ENCODE results near the gene SLC4A3.
"Not testable (repeated sequence)": the region's sequence is repeated elsewhere in the genome, so short reads cannot be mapped to it uniquely, and the experiment has no call there.

The SLC4A3 gene

GRCh38 chr2:219648963-219649362 lies 21.5 kb downstream of the SLC4A3 start:
- DNase-seq (ENCODE audit: low read depth), result no peak

- no peak for DNase-seq (ENCODE audit: low read depth)
These were observed 23.2 kb downstream of the SLC4A3 start for GRCh38 chr2:219650426-219651248.

GRCh38 chr2:219651656-219652055 lies 24.2 kb downstream of the SLC4A3 start:
- not testable (repeated sequence) for DNase-seq (ENCODE audit: low read depth)

GRCh38 chr2:219656526-219656925 lies 29.1 kb downstream of the SLC4A3 start:
- no peak for DNase-seq (ENCODE audit: low read depth)

GRCh38 chr2:219658196-219658846 lies 30.9 kb downstream of the SLC4A3 start:
- DNase-seq (ENCODE audit: low read depth), result no peak

- no peak for DNase-seq (ENCODE audit: low read depth)
These were observed 31.4 kb downstream of the SLC4A3 start for GRCh38 chr2:219658874-219659273.

GRCh38 chr2:219661197-219661954 lies 33.9 kb downstream of the SLC4A3 start:
- no peak for DNase-seq (ENCODE audit: low read depth)

GRCh38 chr2:219661955-219662395 lies 34.5 kb downstream of the SLC4A3 start:
- DNase-seq (ENCODE audit: low read depth), result no peak

- DNase-seq (ENCODE audit: low read depth), result no peak
These were observed 35.1 kb downstream of the SLC4A3 start for GRCh38 chr2:219662566-219662965.

- DNase-seq (ENCODE audit: low read depth), result no peak
These were observed 35.8 kb downstream of the SLC4A3 start for GRCh38 chr2:219663116-219663762.

- no peak for DNase-seq (ENCODE audit: low read depth)
These were observed 36.6 kb downstream of the SLC4A3 start for GRCh38 chr2:219664041-219664440.

- DNase-seq (ENCODE audit: low read depth), result no peak
These were observed 37.5 kb downstream of the SLC4A3 start for GRCh38 chr2:219664944-219665343.

GRCh38 chr2:219665926-219666325 lies 38.5 kb downstream of the SLC4A3 start:
- no peak for DNase-seq (ENCODE audit: low read depth)

GRCh38 chr2:219668316-219668715 lies 40.9 kb downstream of the SLC4A3 start:
- no peak for DNase-seq (ENCODE audit: low read depth)

GRCh38 chr2:219670386-219670785 lies 43.0 kb downstream of the SLC4A3 start:
- no peak for DNase-seq (ENCODE audit: low read depth)

- no peak for DNase-seq (ENCODE audit: low read depth)
These were observed 43.8 kb downstream of the SLC4A3 start for GRCh38 chr2:219671279-219671678.

GRCh38 chr2:219672406-219672805 lies 45.0 kb downstream of the SLC4A3 start:
- no peak for DNase-seq (ENCODE audit: low read depth)

- no peak for DNase-seq (ENCODE audit: low read depth)
These were observed 47.8 kb downstream of the SLC4A3 start for GRCh38 chr2:219675221-219675620.

- DNase-seq (ENCODE audit: low read depth), result no peak
These were observed 49.2 kb downstream of the SLC4A3 start for GRCh38 chr2:219676586-219676985.

- no peak for DNase-seq (ENCODE audit: low read depth)
These were observed 51.6 kb downstream of the SLC4A3 start for GRCh38 chr2:219679041-219679440.

- no peak for DNase-seq (ENCODE audit: low read depth)
These were observed 52.1 kb downstream of the SLC4A3 start for GRCh38 chr2:219679571-219679970.

Data from activated T-cell treated with anti-CD3 and anti-CD28 coated beads for 1 hour (primary cell).